Keratinocyte (primary cell): ENCODE measurements around the gene GIN1. TPM values are rescaled to one million over a fixed set of nuclear protein-coding genes. Genes with fewer than 3 reads are reported as not detected.

Experiments used
- DNase-seq: peaks from one replicate; pipeline ENCODE4 v3.0.0-alpha.2; 2011; ENCODE audit warnings: low read depth, missing footprints, low spot score
- FAIRE-seq: peaks from 2 replicates; lab custom pipeline; 2011; peaks lifted over from hg19 to GRCh38; lab: Jason Lieb, UNC
- H2AFZ ChIP-seq: 2 replicates; pipeline ENCODE4 v1.6.0; 2012; ENCODE audit warnings: low read length, control low read depth, inconsistent platforms; ENCODE audit not compliant: control insufficient read depth
- H3K27ac ChIP-seq: 2 replicates; pipeline ENCODE4 v1.5.1; 2011; ENCODE audit warnings: low read length; ENCODE audit not compliant: control insufficient read depth, insufficient read depth
- H3K27me3 ChIP-seq: 3 replicates; pipeline ENCODE4 v1.6.0; 2011; ENCODE audit warnings: low read length; ENCODE audit not compliant: control insufficient read depth, insufficient read depth; ENCODE audit errors: extremely low read depth
- H3K36me3 ChIP-seq, 2 experiments: 2 replicates in 1 of 2; 3 replicates in 1 of 2; pipeline ENCODE4 v1.5.1; 2011; ENCODE audit warnings: low read length in 2 of 2, mild to moderate bottlenecking in 1 of 2; ENCODE audit not compliant: control insufficient read depth in 2 of 2, insufficient read depth in 2 of 2; ENCODE audit errors: extremely low read depth in 1 of 2
- H3K4me1 ChIP-seq: 3 replicates; pipeline ENCODE4 v1.5.1; 2011; ENCODE audit warnings: low read length; ENCODE audit not compliant: control insufficient read depth, insufficient read depth; ENCODE audit errors: extremely low read depth
- H3K4me2 ChIP-seq: 3 replicates; pipeline ENCODE4 v1.6.0; 2011; ENCODE audit warnings: low read depth, low read length; ENCODE audit not compliant: control insufficient read depth, insufficient read depth; ENCODE audit errors: extremely low read depth
- H3K4me3 ChIP-seq, 3 experiments: fragments of 200-600 bp in 1 of 3; sonication (generic) in 1 of 3; 2 replicates in 2 of 3; 3 replicates in 1 of 3; pipeline ENCODE4 v1.5.1; 2011 to 2016; ENCODE audit warnings: low read length in 3 of 3, mild to moderate bottlenecking in 3 of 3, control low read depth in 2 of 3, inconsistent platforms in 1 of 3, low read depth in 1 of 3, mixed read lengths in 1 of 3, mixed run types in 1 of 3, moderate library complexity in 1 of 3; ENCODE audit not compliant: control insufficient read depth in 2 of 3, insufficient read depth in 2 of 3; ENCODE audit errors: extremely low read depth in 1 of 3
- H3K79me2 ChIP-seq: 2 replicates; pipeline ENCODE4 v1.6.0; 2012; ENCODE audit warnings: low read length; ENCODE audit not compliant: control insufficient read depth, insufficient read depth
- H3K9ac ChIP-seq: 3 replicates; pipeline ENCODE4 v1.6.0; 2011; ENCODE audit warnings: low read length; ENCODE audit not compliant: control insufficient read depth, insufficient read depth; ENCODE audit errors: extremely low read depth
- H3K9me1 ChIP-seq: 3 replicates; pipeline ENCODE4 v1.6.0; 2011; ENCODE audit warnings: low read length; ENCODE audit not compliant: control insufficient read depth, insufficient read depth; ENCODE audit errors: extremely low read depth
- H3K9me3 ChIP-seq: 2 replicates; pipeline ENCODE4 v1.5.1; 2012; ENCODE audit warnings: low read depth, low read length; ENCODE audit not compliant: control insufficient read depth
- H4K20me1 ChIP-seq: 3 replicates; pipeline ENCODE4 v1.6.0; 2011; ENCODE audit warnings: low read length; ENCODE audit not compliant: control insufficient read depth, insufficient read depth; ENCODE audit errors: extremely low read depth
- CTCF ChIP-seq, 3 experiments: IDR thresholded peaks in 1 of 3; conservative IDR thresholded peaks in 1 of 3; optimal IDR thresholded peaks in 1 of 3; 2 replicates in 2 of 3; 3 replicates in 1 of 3; pipeline versions ENCODE3 to v1.5.1; 2011; ENCODE audit warnings: low read length in 3 of 3, mild to moderate bottlenecking in 3 of 3, moderate library complexity in 2 of 3, control low read depth in 1 of 3, inconsistent platforms in 1 of 3; ENCODE audit not compliant: insufficient read depth in 2 of 3; ENCODE audit errors: extremely low read depth in 1 of 3
- EZH2 ChIP-seq: IDR thresholded peaks from one replicate; pipeline ENCODE4 v1.6.1; 2012; ENCODE audit warnings: inconsistent platforms, mild to moderate bottlenecking, low read length, moderate library complexity
- dilution Hi-C: fragments of 300-500 bp; cut with MboI; formaldehyde crosslinking; loops from one replicate; pipeline ENCODE4 v1.7.0; 2020; ENCODE audit warnings: low sequenced_read_pairs; ENCODE audit not compliant: extremely low pct_ligation_motif_present
- polyA plus RNA-seq, 5 experiments: library from polyadenylated mRNA; depleted of rRNA in 3 of 5; stranded (reverse) in 3 of 5; stranded (forward) in 1 of 5; unstranded in 1 of 5; fragments of >200 nt; gene quantifications; 1 replicate in 1 of 5; 2 replicates in 3 of 5; 3 replicates in 1 of 5; pipeline versions ENCODE4 v1.2.1 to v1.2.3, GENCODE V29; 2011 to 2012; ENCODE audit warnings: missing spikeins in 2 of 5, low read depth in 1 of 5, low replicate concordance in 1 of 5

Gene GIN1
- polyA plus RNA-seq, 1 donor (not counting 4 experiments of a cell fraction or from before 2014, with no cell fraction given) = 8.9 TPM

- Histone ChIP-seq H3K4me1 (no peaks in the 10 kb centered on the region), H3K9me1 (no peaks in the 10 kb centered on the region), H3K79me2 (no peaks in the 10 kb centered on the region), H3K9me3 (no peaks in the 10 kb centered on the region), H3K4me3 (no peak overlapping the region), H2AFZ (no peak overlapping the region), H3K36me3 (no peaks in the 10 kb centered on the region), H3K4me2 (no peak overlapping the region), H3K9ac (no peak overlapping the region), H3K27ac (no peak overlapping the region), H4K20me1 (no peaks in the 10 kb centered on the region), H3K27me3 (no peaks in the 10 kb centered on the region)
- dilution Hi-C loops = no loop called here
- no peak for FAIRE-seq
- no peak for TF ChIP-seq EZH2
- no peak for TF ChIP-seq CTCF (optimal IDR thresholded peaks at IDR 0.05 in 1 of 3, IDR thresholded peaks at IDR 0.05 in 1 of 3, conservative IDR thresholded peaks at IDR 0.05 in 1 of 3; ENCODE audit: extremely low read depth in 1 of 3, insufficient read depth in 2 of 3, low read length in 3 of 3)
- no peak for DNase-seq
Measured at GRCh38 chr5:103066326-103066725, 53.6 kb downstream of the GIN1 start.

GRCh38 chr5:103060424-103060954 lies 59.4 kb downstream of the GIN1 start:
- no peak for DNase-seq

More at GRCh38 chr5:103060424-103060954, 59.4 kb downstream of the GIN1 start:
- dilution Hi-C loops = no loop called here
- H3K27me3 ChIP-seq = no peaks in the 10 kb centered on the region
- no peak overlapping the region for H3K9ac ChIP-seq
- no peak for FAIRE-seq
- TF ChIP-seq EZH2 (no peak), CTCF (optimal IDR thresholded peaks at IDR 0.05 in 1 of 3, IDR thresholded peaks at IDR 0.05 in 1 of 3, conservative IDR thresholded peaks at IDR 0.05 in 1 of 3; ENCODE audit: extremely low read depth in 1 of 3, insufficient read depth in 2 of 3, low read length in 3 of 3) (no peak)
- no peak overlapping the region for H3K4me2 ChIP-seq
- H4K20me1 ChIP-seq = no peaks in the 10 kb centered on the region
- no peaks in the 10 kb centered on the region for H3K4me1 ChIP-seq
- no peaks in the 10 kb centered on the region for H3K36me3 ChIP-seq
- H3K79me2 ChIP-seq = no peaks in the 10 kb centered on the region
- H3K9me3 ChIP-seq = no peaks in the 10 kb centered on the region
- H3K27ac ChIP-seq = no peak overlapping the region
- H2AFZ ChIP-seq = no peak overlapping the region
- H3K9me1 ChIP-seq = no peaks in the 10 kb centered on the region
- no peak overlapping the region for H3K4me3 ChIP-seq
